SK-N-MC (cell line): ENCODE measurements around the gene SCNN1G.

Experiments used
- EZH2 ChIP-seq: fragments of 200-600 bp; sonication (generic); IDR thresholded peaks from one replicate; pipeline ENCODE4 v1.6.1; 2017; ENCODE audit warnings: antibody characterized with exemption
- FOXP2 ChIP-seq: optimal IDR thresholded peaks from 2 replicates; pipeline ENCODE3; 2011; ENCODE audit warnings: mild to moderate bottlenecking, moderate library complexity; ENCODE audit not compliant: insufficient read depth; ENCODE audit errors: extremely low read length, control extremely low read depth
- POLR2AphosphoS5 ChIP-seq: IDR thresholded peaks from 2 replicates; pipeline ENCODE4 v1.6.1; 2012; ENCODE audit warnings: mild to moderate bottlenecking, low read depth, low read length, borderline replicate concordance

DNA sequence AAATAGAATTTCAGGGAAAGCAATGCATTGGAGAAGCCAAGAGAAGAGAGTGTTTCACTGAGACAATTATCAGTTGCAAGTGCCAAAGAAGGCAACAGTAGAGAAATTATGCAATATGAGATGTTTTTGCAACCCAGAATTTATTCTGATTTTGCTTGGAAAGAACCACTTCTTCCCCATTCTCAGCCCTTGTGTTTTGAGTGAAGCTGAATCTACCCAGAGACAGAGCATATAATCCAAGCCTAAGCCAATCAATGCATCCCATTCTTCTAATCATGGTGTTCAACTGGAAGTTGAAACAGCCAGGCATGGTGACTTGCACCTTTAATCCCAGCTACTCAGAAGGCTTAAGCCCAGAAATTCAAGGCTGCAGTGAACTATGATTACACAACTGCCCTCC is 6.9 kb upstream of the SCNN1G start:
- TF ChIP-seq EZH2 (no peak), POLR2AphosphoS5 (no peak), FOXP2 (no peak)
